Gastroesophageal sphincter (tissue), 4 donors: ENCODE data around the gene ASB1. TPM values are rescaled to one million over a fixed set of nuclear protein-coding genes. Genes with fewer than 3 reads are reported as not detected.

Experiments
- ATAC-seq: fragments of 150-250 bp; one replicate; pipeline ENCODE4 v1.9.1; 2016; ENCODE audit warnings: mild to moderate bottlenecking, moderate library complexity
- H3K27ac ChIP-seq, 4 donors: fragments of 200-600 bp; sonication (generic) in 3 of 4; 1 replicate in 3 of 4; 2 replicates in 1 of 4; pipeline ENCODE4 v1.5.1; 2016 to 2019
- H3K27me3 ChIP-seq: fragments of 200-600 bp; sonication (generic); one replicate; pipeline ENCODE4 v1.5.1; 2019
- H3K36me3 ChIP-seq, 2 donors: fragments of 200-600 bp; sonication (generic); one replicate each; pipeline ENCODE4 v1.5.1; 2019; ENCODE audit warnings: control low read depth in 1 of 2
- H3K4me1 ChIP-seq, 3 donors: fragments of 200-600 bp; sonication (generic); 1 replicate in 2 of 3; 2 replicates in 1 of 3; pipeline ENCODE4 v1.5.1; 2016 to 2019; ENCODE audit warnings: control low read depth in 2 of 3
- H3K4me3 ChIP-seq, 2 donors: fragments of 200-600 bp; sonication (generic); one replicate each; pipeline ENCODE4 v1.5.1; 2019; ENCODE audit warnings: mild to moderate bottlenecking in 1 of 2, moderate library complexity in 1 of 2
- H3K9me3 ChIP-seq, 3 donors: fragments of 200-600 bp; sonication (generic); one replicate each; pipeline ENCODE4 v1.5.1; 2017 to 2019; ENCODE audit warnings: control low read depth in 2 of 3
- EP300 ChIP-seq: sonication (generic); formaldehyde crosslinking; IDR thresholded peaks from one replicate; pipeline ENCODE4 v1.6.1; 2017; ENCODE audit warnings: antibody characterized with exemption, mild to moderate bottlenecking
- POLR2A ChIP-seq, 2 donors: fragments of 450-650 bp; IDR thresholded peaks; one replicate each; pipeline ENCODE4 v1.6.1; 2017; ENCODE audit warnings: antibody characterized with exemption in 2 of 2, mild to moderate bottlenecking in 2 of 2, moderate library complexity in 1 of 2
- POLR2AphosphoS5 ChIP-seq: sonication (generic); formaldehyde crosslinking; IDR thresholded peaks from one replicate; pipeline ENCODE4 v1.6.1; 2017; ENCODE audit warnings: antibody characterized with exemption
- WGBS, 2 donors: methylation state at CpG; one replicate each; pipeline ENCODE4 v1.1.5; 2018; ENCODE audit warnings: low coverage in 1 of 2; 5-methylcytosine and 5-hydroxymethylcytosine counted together
- total RNA-seq, 4 donors: library from RNA; depleted of rRNA; stranded (reverse); fragments of >200 nt; gene quantifications; one replicate each; pipeline ENCODE4 v1.1.0, GENCODE V29; 2016
- TF ChIP-seq, protein P1 (sequence below), 4 experiments: fragments of 200-600 bp in 2 of 4; fragments of 450-650 bp in 2 of 4; sonication (generic) in 1 of 4; IDR thresholded peaks; one replicate each; pipeline ENCODE4 v1.5.1; 2017 to 2019; ENCODE audit warnings: antibody characterized with exemption in 4 of 4, mild to moderate bottlenecking in 2 of 4, moderate library complexity in 2 of 4

ASB1 gene
- total RNA-seq, 4 donors from 2014 or later: 27.9 to 39.3 (median 35.9) TPM

- ATAC-seq: no peak
- WGBS, 2 donors: 85 to 100% methylated on average over 5 to 9 of the region's 22 CpGs
Observed at GRCh38 chr2:238465487-238466242, 38.9 kb downstream of the ASB1 start.

GRCh38 chr2:238466243-238466756, 39.6 kb downstream of the ASB1 start:
- no peaks in the 10 kb centered on the region for H3K27me3 ChIP-seq
- no peak overlapping the region for H3K4me3 ChIP-seq
- TF ChIP-seq EP300 (no peak), POLR2A (IDR thresholded peaks at IDR 0.05) (no peak), POLR2AphosphoS5 (no peak)
- TF ChIP-seq, protein P1, sequence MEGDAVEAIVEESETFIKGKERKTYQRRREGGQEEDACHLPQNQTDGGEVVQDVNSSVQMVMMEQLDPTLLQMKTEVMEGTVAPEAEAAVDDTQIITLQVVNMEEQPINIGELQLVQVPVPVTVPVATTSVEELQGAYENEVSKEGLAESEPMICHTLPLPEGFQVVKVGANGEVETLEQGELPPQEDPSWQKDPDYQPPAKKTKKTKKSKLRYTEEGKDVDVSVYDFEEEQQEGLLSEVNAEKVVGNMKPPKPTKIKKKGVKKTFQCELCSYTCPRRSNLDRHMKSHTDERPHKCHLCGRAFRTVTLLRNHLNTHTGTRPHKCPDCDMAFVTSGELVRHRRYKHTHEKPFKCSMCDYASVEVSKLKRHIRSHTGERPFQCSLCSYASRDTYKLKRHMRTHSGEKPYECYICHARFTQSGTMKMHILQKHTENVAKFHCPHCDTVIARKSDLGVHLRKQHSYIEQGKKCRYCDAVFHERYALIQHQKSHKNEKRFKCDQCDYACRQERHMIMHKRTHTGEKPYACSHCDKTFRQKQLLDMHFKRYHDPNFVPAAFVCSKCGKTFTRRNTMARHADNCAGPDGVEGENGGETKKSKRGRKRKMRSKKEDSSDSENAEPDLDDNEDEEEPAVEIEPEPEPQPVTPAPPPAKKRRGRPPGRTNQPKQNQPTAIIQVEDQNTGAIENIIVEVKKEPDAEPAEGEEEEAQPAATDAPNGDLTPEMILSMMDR (IDR thresholded peaks at IDR 0.05): no peak
- no peaks in the 10 kb centered on the region for H3K36me3 ChIP-seq
- peaks cover 0 to 6% (median 0%) of the 10 kb centered on the region in 3 donors for H3K9me3 ChIP-seq
- no peak overlapping the region for H3K27ac ChIP-seq
- no peaks in the 10 kb centered on the region for H3K4me1 ChIP-seq
- WGBS, 2 donors: 67% methylated on average over 1 of the region's 10 CpGs; no CpG with 5 or more reads in 1 of the 2 donors
- no peak for ATAC-seq

More at GRCh38 chr2:238465487-238466242, 38.9 kb downstream of the ASB1 start:
- Histone ChIP-seq H3K4me1 (no peaks in the 10 kb centered on the region), H3K27ac (no peak overlapping the region), H3K36me3 (no peaks in the 10 kb centered on the region), H3K9me3 (peaks cover 0 to 6% (median 0%) of the 10 kb centered on the region in 3 donors), H3K27me3 (no peaks in the 10 kb centered on the region), H3K4me3 (no peak overlapping the region)
- TF ChIP-seq POLR2AphosphoS5 (no peak), POLR2A (IDR thresholded peaks at IDR 0.05) (no peak), EP300 (no peak)
- TF ChIP-seq, protein P1 (IDR thresholded peaks at IDR 0.05): no peak

GRCh38 chr2:238467062-238467461, 40.3 kb downstream of the ASB1 start:
- Histone ChIP-seq H3K4me1 (no peaks in the 10 kb centered on the region), H3K9me3 (peaks cover 0 to 8% (median 0%) of the 10 kb centered on the region in 3 donors), H3K27me3 (no peaks in the 10 kb centered on the region), H3K4me3 (no peak overlapping the region), H3K27ac (no peak overlapping the region), H3K36me3 (no peaks in the 10 kb centered on the region)
- TF ChIP-seq EP300: no peak
- no peak for TF ChIP-seq POLR2A (IDR thresholded peaks at IDR 0.05)
- TF ChIP-seq POLR2AphosphoS5: no peak
- TF ChIP-seq, protein P1 (IDR thresholded peaks at IDR 0.05): no peak
- no peak for ATAC-seq
- WGBS, 2 donors: 90 to 100% methylated on average over 1 to 2 of the region's 4 CpGs

GRCh38 chr2:238467792-238468191, 41.1 kb downstream of the ASB1 start:
- H3K4me1 ChIP-seq: no peaks in the 10 kb centered on the region
- no peak overlapping the region for H3K27ac ChIP-seq
- no peaks in the 10 kb centered on the region for H3K36me3 ChIP-seq
- H3K27me3 ChIP-seq: no peaks in the 10 kb centered on the region
- TF ChIP-seq POLR2A (IDR thresholded peaks at IDR 0.05) (no peak), EP300 (no peak), POLR2AphosphoS5 (no peak)
- TF ChIP-seq, protein P1 (IDR thresholded peaks at IDR 0.05): no peak
- H3K9me3 ChIP-seq: peaks cover 0 to 15% (median 0%) of the 10 kb centered on the region in 3 donors
- no peak for ATAC-seq
- 11 to 20% methylated on average over 1 of the region's 1 CpG for WGBS, 2 donors
- no peak overlapping the region for H3K4me3 ChIP-seq

DNA sequence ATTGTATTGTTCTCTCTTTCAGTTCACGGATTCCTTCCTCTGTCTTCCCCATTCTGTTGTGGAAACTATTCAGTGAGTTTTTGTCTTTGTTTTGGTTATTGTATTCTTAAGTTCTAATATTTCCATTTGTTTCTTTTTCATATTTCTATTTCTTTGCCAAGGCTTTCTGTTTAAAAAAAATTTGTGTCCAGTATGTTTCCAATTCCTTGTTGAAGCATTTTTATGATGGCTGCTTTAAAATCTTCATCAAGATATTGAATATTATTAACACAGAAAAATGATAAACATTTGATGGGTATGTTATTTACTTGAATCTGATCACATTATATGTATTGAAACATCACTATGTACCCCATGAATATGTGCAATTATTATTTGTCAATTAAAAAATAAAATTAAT, 42.4 kb downstream of the ASB1 start:
- no peak for ATAC-seq
- Histone ChIP-seq H3K27me3 (no peaks in the 10 kb centered on the region), H3K4me3 (no peak overlapping the region), H3K4me1 (no peaks in the 10 kb centered on the region), H3K9me3 (peaks cover 0 to 27% (median 0%) of the 10 kb centered on the region in 3 donors), H3K27ac (no peak overlapping the region), H3K36me3 (no peaks in the 10 kb centered on the region)
- WGBS, 2 donors: 67% methylated on average over 1 of the region's 1 CpG; no CpG with 5 or more reads in 1 of the 2 donors
- TF ChIP-seq POLR2A (IDR thresholded peaks at IDR 0.05): no peak
- TF ChIP-seq, protein P1 (IDR thresholded peaks at IDR 0.05): no peak
- no peak for TF ChIP-seq POLR2AphosphoS5
- no peak for TF ChIP-seq EP300
